HepG2 (cell line): ENCODE results near the gene ALDH3B1. TPM values are rescaled to one million over a fixed set of nuclear protein-coding genes. Genes with fewer than 3 reads are reported as not detected.

ENCODE experiments used
- AHDC1 ChIP-seq: sonication (generic); formaldehyde crosslinking; IDR thresholded peaks from 2 replicates; pipeline ENCODE4 v1.5.1; 2020; ENCODE audit warnings: mild to moderate bottlenecking, missing genetic modification reagents, borderline replicate concordance
- CREB3 ChIP-seq: sonication (generic); formaldehyde crosslinking; IDR thresholded peaks from 2 replicates; pipeline ENCODE4 v1.5.0; 2020; ENCODE audit warnings: missing genetic modification reagents
- GPBP1L1 ChIP-seq: sonication (generic); formaldehyde crosslinking; IDR thresholded peaks from 2 replicates; pipeline ENCODE4 v1.5.0; 2020; ENCODE audit warnings: mild to moderate bottlenecking, missing genetic modification reagents
- RFX1 ChIP-seq: fragments of 450-650 bp; IDR thresholded peaks from 2 replicates; pipeline ENCODE4 v1.6.1; 2017
- ZBTB10 ChIP-seq: sonication (generic); formaldehyde crosslinking; IDR thresholded peaks from 2 replicates; pipeline ENCODE4 v1.4.0; 2020; ENCODE audit warnings: missing genetic modification reagents, borderline replicate concordance
- ZNF10 ChIP-seq: sonication (generic); formaldehyde crosslinking; IDR thresholded peaks from 2 replicates; pipeline ENCODE4 v1.4.0; 2020; ENCODE audit warnings: mild to moderate bottlenecking, low read depth, missing genetic modification reagents, borderline replicate concordance
- ZNF20 ChIP-seq: sonication (generic); formaldehyde crosslinking; IDR thresholded peaks from 2 replicates; pipeline ENCODE4 v1.4.0; 2020; ENCODE audit warnings: mild to moderate bottlenecking, moderate library complexity, missing genetic modification reagents
- ZNF530 ChIP-seq: sonication (generic); formaldehyde crosslinking; IDR thresholded peaks from 2 replicates; pipeline ENCODE4 v1.5.0; 2020; ENCODE audit warnings: low read depth, mild to moderate bottlenecking, missing genetic modification reagents
- ZNF629 ChIP-seq: sonication (generic); formaldehyde crosslinking; conservative IDR thresholded peaks from 2 replicates; pipeline ENCODE4 v1.5.0; 2020; ENCODE audit warnings: missing genetic modification reagents
- ZNF737 ChIP-seq: sonication (generic); formaldehyde crosslinking; IDR thresholded peaks from 2 replicates; pipeline ENCODE4 v1.5.0; 2020; ENCODE audit warnings: missing genetic modification reagents, mild to moderate bottlenecking, borderline replicate concordance
- ZSCAN9 ChIP-seq: IDR thresholded peaks from 2 replicates; pipeline ENCODE4 v1.6.1; 2016; ENCODE audit warnings: borderline replicate concordance
- polyA plus RNA-seq, 8 experiments: library from polyadenylated mRNA; depleted of rRNA in 3 of 8; stranded (reverse) in 7 of 8; unstranded in 1 of 8; fragments of >200 nt; fragmentation: Illumina TruSeq in 4 of 8; extraction: Trizol in 4 of 8; gene quantifications; 2 replicates each; pipeline versions ENCODE4 v1.2.1 to v1.2.3, GENCODE V29; 2011 to 2016; ENCODE audit warnings: low read depth in 4 of 8, missing spikeins in 1 of 8, mixed read lengths in 1 of 8; ENCODE audit not compliant: insufficient read depth in 1 of 8
- total RNA-seq, 5 experiments: library from RNA; depleted of rRNA; stranded (reverse); fragments of >200 nt; fragmentation: Illumina TruSeq; extraction: Trizol; gene quantifications; 2 replicates each; pipeline ENCODE4 v1.2.3, GENCODE V29; 2016; ENCODE audit warnings: low read depth in 1 of 5
- TF ChIP-seq, protein P1 (sequence below): sonication (generic); formaldehyde crosslinking; IDR thresholded peaks from 2 replicates; pipeline ENCODE4 v1.4.0; 2020; ENCODE audit warnings: missing genetic modification reagents
- TF ChIP-seq, protein P2 (sequence below): sonication (generic); formaldehyde crosslinking; IDR thresholded peaks from 2 replicates; pipeline ENCODE4 v1.9.0; 2021; ENCODE audit warnings: missing genetic modification reagents, borderline replicate concordance

The ALDH3B1 gene
- total and polyA plus RNA-seq, 2 of the 13 experiments (the other 11 are each of a cell fraction or from before 2014, with no cell fraction given) = 4.0 to 6.7 TPM

GRCh38 chr11:68038226-68038717, 28.1 kb downstream of the ALDH3B1 start (continued):
- peak; percentile 94 for TF ChIP-seq ZBTB10 (CRISPR knock-in tag)
- TF ChIP-seq ZNF629 (CRISPR knock-in tag) = peak; percentile 81
- no peak for TF ChIP-seq ZNF10 (CRISPR knock-in tag)
- TF ChIP-seq, protein P1, sequence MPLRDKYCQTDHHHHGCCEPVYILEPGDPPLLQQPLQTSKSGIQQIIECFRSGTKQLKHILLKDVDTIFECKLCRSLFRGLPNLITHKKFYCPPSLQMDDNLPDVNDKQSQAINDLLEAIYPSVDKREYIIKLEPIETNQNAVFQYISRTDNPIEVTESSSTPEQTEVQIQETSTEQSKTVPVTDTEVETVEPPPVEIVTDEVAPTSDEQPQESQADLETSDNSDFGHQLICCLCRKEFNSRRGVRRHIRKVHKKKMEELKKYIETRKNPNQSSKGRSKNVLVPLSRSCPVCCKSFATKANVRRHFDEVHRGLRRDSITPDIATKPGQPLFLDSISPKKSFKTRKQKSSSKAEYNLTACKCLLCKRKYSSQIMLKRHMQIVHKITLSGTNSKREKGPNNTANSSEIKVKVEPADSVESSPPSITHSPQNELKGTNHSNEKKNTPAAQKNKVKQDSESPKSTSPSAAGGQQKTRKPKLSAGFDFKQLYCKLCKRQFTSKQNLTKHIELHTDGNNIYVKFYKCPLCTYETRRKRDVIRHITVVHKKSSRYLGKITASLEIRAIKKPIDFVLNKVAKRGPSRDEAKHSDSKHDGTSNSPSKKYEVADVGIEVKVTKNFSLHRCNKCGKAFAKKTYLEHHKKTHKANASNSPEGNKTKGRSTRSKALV = peak; percentile 52
- TF ChIP-seq AHDC1 = peak; percentile 84; the same call in 1 of the 2 replicates
- TF ChIP-seq ZNF20 (CRISPR knock-in tag) = 0 out of 2 replicates have a peak, but pooled peaks have one; percentile 65
- TF ChIP-seq ZNF737 = no peak
- TF ChIP-seq RFX1 = no peak
- TF ChIP-seq CREB3 = no peak
- TF ChIP-seq, protein P2, sequence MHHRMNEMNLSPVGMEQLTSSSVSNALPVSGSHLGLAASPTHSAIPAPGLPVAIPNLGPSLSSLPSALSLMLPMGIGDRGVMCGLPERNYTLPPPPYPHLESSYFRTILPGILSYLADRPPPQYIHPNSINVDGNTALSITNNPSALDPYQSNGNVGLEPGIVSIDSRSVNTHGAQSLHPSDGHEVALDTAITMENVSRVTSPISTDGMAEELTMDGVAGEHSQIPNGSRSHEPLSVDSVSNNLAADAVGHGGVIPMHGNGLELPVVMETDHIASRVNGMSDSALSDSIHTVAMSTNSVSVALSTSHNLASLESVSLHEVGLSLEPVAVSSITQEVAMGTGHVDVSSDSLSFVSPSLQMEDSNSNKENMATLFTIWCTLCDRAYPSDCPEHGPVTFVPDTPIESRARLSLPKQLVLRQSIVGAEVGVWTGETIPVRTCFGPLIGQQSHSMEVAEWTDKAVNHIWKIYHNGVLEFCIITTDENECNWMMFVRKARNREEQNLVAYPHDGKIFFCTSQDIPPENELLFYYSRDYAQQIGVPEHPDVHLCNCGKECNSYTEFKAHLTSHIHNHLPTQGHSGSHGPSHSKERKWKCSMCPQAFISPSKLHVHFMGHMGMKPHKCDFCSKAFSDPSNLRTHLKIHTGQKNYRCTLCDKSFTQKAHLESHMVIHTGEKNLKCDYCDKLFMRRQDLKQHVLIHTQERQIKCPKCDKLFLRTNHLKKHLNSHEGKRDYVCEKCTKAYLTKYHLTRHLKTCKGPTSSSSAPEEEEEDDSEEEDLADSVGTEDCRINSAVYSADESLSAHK (CRISPR knock-in tag) = no peak
- peak; percentile 72; the same call in 1 of the 2 replicates for TF ChIP-seq ZSCAN9 (CRISPR knock-in tag)
- no peak; the same call in 1 of the 2 replicates for TF ChIP-seq ZNF530 (CRISPR knock-in tag)
- TF ChIP-seq GPBP1L1 (CRISPR knock-in tag) = no peak
